ENCODE measurements around the gene SEC16A.

SEC16A gene

GRCh38 chr9:136474974-136475865 lies 7.6 kb downstream of the SEC16A start:
- H3K27ac ChIP-seq (ENCODE audit: poor library complexity, severe bottlenecking), result no peak overlapping the region
- H3K9me3 ChIP-seq (ENCODE audit: severe bottlenecking), result no peaks in the 10 kb centered on the region
- H3K4me1 ChIP-seq (ENCODE audit: insufficient read depth, poor library complexity, severe bottlenecking), result no peaks in the 10 kb centered on the region
- TF ChIP-seq CTCF (IDR thresholded peaks at IDR 0.05; ENCODE audit: poor library complexity, severe bottlenecking), result no peak
- no peak for DNase-seq (ENCODE audit: low spot score)
- peaks cover 99% of the 10 kb centered on the region for H3K36me3 ChIP-seq (ENCODE audit: low read depth)
- ATAC-seq (ENCODE audit: low read depth), result no peak
- no peaks in the 10 kb centered on the region for H3K27me3 ChIP-seq (ENCODE audit: insufficient read depth, poor library complexity, severe bottlenecking)
- H3K4me3 ChIP-seq (ENCODE audit: severe bottlenecking), result no peak overlapping the region

GRCh38 chr9:136474021-136474640 lies 8.7 kb downstream of the SEC16A start:
- no peak for TF ChIP-seq CTCF (IDR thresholded peaks at IDR 0.05; ENCODE audit: poor library complexity, severe bottlenecking)
- no peaks in the 10 kb centered on the region for H3K27me3 ChIP-seq (ENCODE audit: insufficient read depth, poor library complexity, severe bottlenecking)
- H3K4me1 ChIP-seq (ENCODE audit: insufficient read depth, poor library complexity, severe bottlenecking), result no peaks in the 10 kb centered on the region
- DNase-seq (ENCODE audit: low spot score), result no peak
- H3K36me3 ChIP-seq (ENCODE audit: low read depth), result peaks cover 99% of the 10 kb centered on the region
- H3K9me3 ChIP-seq (ENCODE audit: severe bottlenecking), result no peaks in the 10 kb centered on the region
- no peak overlapping the region for H3K4me3 ChIP-seq (ENCODE audit: severe bottlenecking)
- no peak for ATAC-seq (ENCODE audit: low read depth)
- no peak overlapping the region for H3K27ac ChIP-seq (ENCODE audit: poor library complexity, severe bottlenecking)

GRCh38 chr9:136473354-136473721 lies 9.5 kb downstream of the SEC16A start:
- H3K36me3 ChIP-seq (ENCODE audit: low read depth), result peaks cover 99% of the 10 kb centered on the region
- H3K9me3 ChIP-seq (ENCODE audit: severe bottlenecking), result no peaks in the 10 kb centered on the region
- no peak for ATAC-seq (ENCODE audit: low read depth)

GRCh38 chr9:136472640-136473353 lies 10.0 kb downstream of the SEC16A start:
- no peak overlapping the region for H3K4me3 ChIP-seq (ENCODE audit: severe bottlenecking)
- H3K27ac ChIP-seq (ENCODE audit: poor library complexity, severe bottlenecking), result no peak overlapping the region
- TF ChIP-seq CTCF (IDR thresholded peaks at IDR 0.05; ENCODE audit: poor library complexity, severe bottlenecking), result no peak
- ATAC-seq (ENCODE audit: low read depth), result no peak
- H3K36me3 ChIP-seq (ENCODE audit: low read depth), result peaks cover 100% of the 10 kb centered on the region
- H3K27me3 ChIP-seq (ENCODE audit: insufficient read depth, poor library complexity, severe bottlenecking), result no peaks in the 10 kb centered on the region
- no peak for DNase-seq (ENCODE audit: low spot score)
- no peaks in the 10 kb centered on the region for H3K9me3 ChIP-seq (ENCODE audit: severe bottlenecking)
- no peaks in the 10 kb centered on the region for H3K4me1 ChIP-seq (ENCODE audit: insufficient read depth, poor library complexity, severe bottlenecking)

More at GRCh38 chr9:136473354-136473721, 9.5 kb downstream of the SEC16A start:
- no peaks in the 10 kb centered on the region for H3K27me3 ChIP-seq (ENCODE audit: insufficient read depth, poor library complexity, severe bottlenecking)
- no peak overlapping the region for H3K27ac ChIP-seq (ENCODE audit: poor library complexity, severe bottlenecking)
- H3K4me3 ChIP-seq (ENCODE audit: severe bottlenecking), result no peak overlapping the region
- no peak for DNase-seq (ENCODE audit: low spot score)
- H3K4me1 ChIP-seq (ENCODE audit: insufficient read depth, poor library complexity, severe bottlenecking), result no peaks in the 10 kb centered on the region
- TF ChIP-seq CTCF (IDR thresholded peaks at IDR 0.05; ENCODE audit: poor library complexity, severe bottlenecking), result no peak

Measured in RWPE2 (cell line).